Dedifferentiated amniotic fluid mesenchymal stem cell (primary cell): ENCODE results near the gene MAST4.
A peak's percentile ranks its signal among the peaks of the same experiment; 100 is the strongest.

ENCODE experiments used
- DNase-seq: peaks from one replicate; pipeline ENCODE4 v3.0.0-alpha.2; 2016; ENCODE audit errors: extremely low spot score

Gene MAST4

GRCh38 chr5:66958980-66959641 is 362.9 kb downstream of the MAST4 start:
- DNase-seq = peak; percentile 71

GRCh38 chr5:66959653-66960052 is 363.5 kb downstream of the MAST4 start:
- DNase-seq = no peak

GRCh38 chr5:66960369-66961137 is 364.4 kb downstream of the MAST4 start:
- no peak for DNase-seq

- DNase-seq = peak; percentile 34
Measured at GRCh38 chr5:66963559-66963971, 367.4 kb downstream of the MAST4 start.

GRCh38 chr5:66966439-66966838 is 370.2 kb downstream of the MAST4 start:
- no peak for DNase-seq

GRCh38 chr5:66967102-66967501 is 370.9 kb downstream of the MAST4 start:
- DNase-seq = no peak

GRCh38 chr5:66967826-66968262 is 371.7 kb downstream of the MAST4 start:
- DNase-seq = no peak

GRCh38 chr5:66969484-66969883 is 373.3 kb downstream of the MAST4 start:
- no peak for DNase-seq

GRCh38 chr5:66969963-66970362 is 373.8 kb downstream of the MAST4 start:
- DNase-seq = no peak

GRCh38 chr5:66972004-66972403 is 375.8 kb downstream of the MAST4 start:
- DNase-seq = no peak

GRCh38 chr5:66974256-66974655 is 378.1 kb downstream of the MAST4 start:
- peak; percentile 32 for DNase-seq

GRCh38 chr5:66976108-66976507 is 379.9 kb downstream of the MAST4 start:
- no peak for DNase-seq

GRCh38 chr5:66979738-66980137 is 383.5 kb downstream of the MAST4 start:
- DNase-seq = no peak

GRCh38 chr5:66981266-66982055 is 385.3 kb downstream of the MAST4 start:
- DNase-seq = no peak

GRCh38 chr5:66982056-66982387 is 385.8 kb downstream of the MAST4 start:
- no peak for DNase-seq

GRCh38 chr5:66982470-66982869 is 386.3 kb downstream of the MAST4 start:
- DNase-seq = no peak

GRCh38 chr5:66985417-66985816 is 389.2 kb downstream of the MAST4 start:
- DNase-seq = no peak

GRCh38 chr5:66986009-66986408 is 389.8 kb downstream of the MAST4 start:
- no peak for DNase-seq

GRCh38 chr5:66986534-66986933 is 390.3 kb downstream of the MAST4 start:
- no peak for DNase-seq

GRCh38 chr5:66987126-66987525 is 390.9 kb downstream of the MAST4 start:
- peak; percentile 26 for DNase-seq

GRCh38 chr5:66987540-66987939 is 391.3 kb downstream of the MAST4 start:
- no peak for DNase-seq

GRCh38 chr5:66987949-66988838 is 392.0 kb downstream of the MAST4 start:
- peak; percentile 48 for DNase-seq
